Liver (tissue), 9 donors: ENCODE results near the gene DNAH8. TPM values are rescaled to one million over a fixed set of nuclear protein-coding genes. Genes with fewer than 3 reads are reported as not detected.

Experiments
- DNase-seq: peaks from one replicate; pipeline ENCODE4 v3.0.0-alpha.2; 2017; ENCODE audit warnings: low spot score
- H3K27ac ChIP-seq, 2 donors: one replicate each; pipeline ENCODE4 v1.7.0; 2013; ENCODE audit warnings: inconsistent platforms in 2 of 2, low read length in 2 of 2, control low read depth in 1 of 2, low read depth in 1 of 2, mild to moderate bottlenecking in 1 of 2
- H3K27me3 ChIP-seq, 4 donors: one replicate each; pipeline versions ENCODE4 v1.6.1 to v1.7.0; 2013; ENCODE audit warnings: low read length in 3 of 4, inconsistent platforms in 1 of 4, mild to moderate bottlenecking in 1 of 4, moderate library complexity in 1 of 4; ENCODE audit not compliant: control insufficient read depth in 4 of 4, insufficient read depth in 4 of 4
- H3K36me3 ChIP-seq, 4 donors: one replicate each; pipeline versions ENCODE4 v1.6.1 to v1.7.0; 2013; ENCODE audit warnings: low read length in 3 of 4, mild to moderate bottlenecking in 3 of 4, low read depth in 1 of 4, moderate library complexity in 1 of 4; ENCODE audit not compliant: control insufficient read depth in 4 of 4, insufficient read depth in 3 of 4
- H3K4me1 ChIP-seq, 4 donors: one replicate each; pipeline versions ENCODE4 v1.6.1 to v1.7.0; 2013; ENCODE audit warnings: low read length in 3 of 4, mild to moderate bottlenecking in 3 of 4, moderate library complexity in 1 of 4; ENCODE audit not compliant: control insufficient read depth in 4 of 4, insufficient read depth in 4 of 4
- H3K4me3 ChIP-seq, 3 donors: one replicate each; pipeline versions ENCODE4 v1.6.1 to v1.7.0; 2013; ENCODE audit warnings: low read length in 3 of 3, control low read depth in 1 of 3, low read depth in 1 of 3, mild to moderate bottlenecking in 1 of 3
- H3K9ac ChIP-seq, 2 donors: one replicate each; pipeline ENCODE4 v1.7.0; 2013; ENCODE audit warnings: low read length in 2 of 2, mild to moderate bottlenecking in 2 of 2, moderate library complexity in 2 of 2, control low read depth in 1 of 2, low read depth in 1 of 2
- H3K9me3 ChIP-seq, 4 donors: one replicate each; pipeline versions ENCODE4 v1.6.1 to v1.7.0; 2013; ENCODE audit warnings: low read length in 3 of 4; ENCODE audit not compliant: control insufficient read depth in 4 of 4
- EGR1 ChIP-seq, 2 donors: IDR thresholded peaks; 2 replicates each; pipeline ENCODE4 v1.6.1; 2016 to 2018; ENCODE audit warnings: antibody characterized with exemption in 2 of 2, low read depth in 2 of 2
- FOXA1 ChIP-seq: IDR thresholded peaks from 2 replicates; pipeline ENCODE4 v1.6.1; 2016; ENCODE audit warnings: antibody characterized with exemption
- FOXA2 ChIP-seq: IDR thresholded peaks from 2 replicates; pipeline ENCODE4 v1.6.1; 2016; ENCODE audit warnings: antibody characterized with exemption
- HNF4A ChIP-seq, 2 donors: conservative IDR thresholded peaks; 2 replicates each; pipeline ENCODE4 v1.6.1; 2016; ENCODE audit warnings: antibody characterized with exemption in 2 of 2, mild to moderate bottlenecking in 2 of 2
- HNF4G ChIP-seq: IDR thresholded peaks from 2 replicates; pipeline ENCODE4 v1.6.1; 2016; ENCODE audit warnings: antibody characterized with exemption
- JUND ChIP-seq, 2 donors: IDR thresholded peaks; 2 replicates each; pipeline ENCODE4 v1.6.1; 2016; ENCODE audit warnings: antibody characterized with exemption in 2 of 2
- NR2F2 ChIP-seq: IDR thresholded peaks from 2 replicates; pipeline ENCODE4 v1.6.1; 2016; ENCODE audit warnings: antibody characterized with exemption
- RAD21 ChIP-seq, 2 donors: IDR thresholded peaks; 2 replicates each; pipeline ENCODE4 v1.6.1; 2016; ENCODE audit warnings: antibody characterized with exemption in 2 of 2, mild to moderate bottlenecking in 2 of 2
- RXRA ChIP-seq, 2 donors: IDR thresholded peaks; 2 replicates each; pipeline ENCODE4 v1.6.1; 2017 to 2018; ENCODE audit warnings: antibody characterized with exemption in 2 of 2, mild to moderate bottlenecking in 1 of 2
- TAF1 ChIP-seq: conservative IDR thresholded peaks from 2 replicates; pipeline ENCODE4 v1.6.1; 2016; ENCODE audit warnings: antibody characterized with exemption, mild to moderate bottlenecking
- YY1 ChIP-seq: IDR thresholded peaks from 2 replicates; pipeline ENCODE4 v1.6.1; 2016; ENCODE audit warnings: antibody characterized with exemption, mild to moderate bottlenecking
- WGBS: extraction: QIAGEN DNeasy Blood & Tissue Kit; methylation state at CpG from one replicate; pipeline ENCODE4 v1.1.7; 2013; 5-methylcytosine and 5-hydroxymethylcytosine counted together
- polyA plus RNA-seq, 2 donors: library from polyadenylated mRNA; stranded (reverse) in 1 of 2; unstranded in 1 of 2; fragments of 200-250 nt in 1 of 2; fragments of >200 nt in 1 of 2; fragmentation: Nextera tagmentation in 1 of 2; extraction: Ambion mirVana in 1 of 2; gene quantifications; one replicate each; pipeline versions ENCODE4 v1.2.1 to v1.2.3, GENCODE V29; 2013 to 2015
- total RNA-seq, 2 donors: library from RNA; depleted of rRNA; stranded (reverse); fragments of >200 nt; gene quantifications; one replicate each; pipeline ENCODE4 v1.2.3, GENCODE V29; 2014
- TF ChIP-seq, protein P1 (sequence below): IDR thresholded peaks from 2 replicates; pipeline ENCODE4 v1.6.1; 2016; ENCODE audit warnings: antibody characterized with exemption
- TF ChIP-seq, protein P2 (sequence below): IDR thresholded peaks from 2 replicates; pipeline ENCODE4 v1.6.1; 2016; ENCODE audit warnings: antibody characterized with exemption, mild to moderate bottlenecking
- TF ChIP-seq, protein P3 (sequence below): IDR thresholded peaks from 2 replicates; pipeline ENCODE4 v1.6.1; 2016; ENCODE audit warnings: antibody characterized with exemption
- TF ChIP-seq, protein P4 (sequence below): IDR thresholded peaks from 2 replicates; pipeline ENCODE4 v1.6.1; 2016; ENCODE audit warnings: antibody characterized with exemption
- TF ChIP-seq, protein P5 (sequence below): fragments of 150-350 bp; IDR thresholded peaks from 2 replicates; pipeline ENCODE4 v1.5.1; 2017; ENCODE audit warnings: improper control_type of control experiment, low read depth, low read length; ENCODE audit not compliant: missing input control
- donor health status: healthy.
- donor health status: healthy.
- donor health status: healthy.
- donor health status: healthy.
- donor health status: healthy.

The DNAH8 gene
- total and polyA plus RNA-seq, 4 donors: under 0.01 to 0.05 TPM; not detected in 2

DNA sequence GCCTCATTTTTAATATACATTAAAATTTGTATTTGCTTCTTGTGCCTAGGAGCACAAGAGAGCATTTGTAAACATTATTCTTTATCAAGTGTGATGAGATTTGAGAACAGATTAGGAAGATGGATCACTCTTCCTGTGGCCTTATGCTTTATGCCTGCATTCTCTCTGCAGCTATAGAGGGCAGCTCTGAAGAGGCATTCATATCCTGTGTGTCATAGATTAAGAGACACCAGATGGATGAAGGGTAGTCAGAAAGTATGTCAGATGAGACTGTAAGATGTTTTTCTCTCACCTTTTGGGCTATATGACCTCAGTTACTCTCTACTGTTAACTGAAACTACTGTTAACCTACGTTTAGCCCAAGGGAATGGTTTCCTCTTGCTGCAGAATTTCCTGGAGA is 61.4 kb downstream of the DNAH8 start:
- no peak overlapping the region for H3K27ac ChIP-seq
- TF ChIP-seq EGR1 (IDR thresholded peaks at IDR 0.05; ENCODE audit: low read depth in 2 of 2) (no peak), YY1 (no peak), TAF1 (no peak), NR2F2 (no peak), RXRA (IDR thresholded peaks at IDR 0.05) (no peak), FOXA2 (no peak), JUND (IDR thresholded peaks at IDR 0.05) (no peak), HNF4A (conservative IDR thresholded peaks at IDR 0.05) (no peak), HNF4G (no peak)
- TF ChIP-seq, protein P1, sequence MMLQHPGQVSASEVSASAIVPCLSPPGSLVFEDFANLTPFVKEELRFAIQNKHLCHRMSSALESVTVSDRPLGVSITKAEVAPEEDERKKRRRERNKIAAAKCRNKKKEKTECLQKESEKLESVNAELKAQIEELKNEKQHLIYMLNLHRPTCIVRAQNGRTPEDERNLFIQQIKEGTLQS: no peak
- TF ChIP-seq, protein P2, sequence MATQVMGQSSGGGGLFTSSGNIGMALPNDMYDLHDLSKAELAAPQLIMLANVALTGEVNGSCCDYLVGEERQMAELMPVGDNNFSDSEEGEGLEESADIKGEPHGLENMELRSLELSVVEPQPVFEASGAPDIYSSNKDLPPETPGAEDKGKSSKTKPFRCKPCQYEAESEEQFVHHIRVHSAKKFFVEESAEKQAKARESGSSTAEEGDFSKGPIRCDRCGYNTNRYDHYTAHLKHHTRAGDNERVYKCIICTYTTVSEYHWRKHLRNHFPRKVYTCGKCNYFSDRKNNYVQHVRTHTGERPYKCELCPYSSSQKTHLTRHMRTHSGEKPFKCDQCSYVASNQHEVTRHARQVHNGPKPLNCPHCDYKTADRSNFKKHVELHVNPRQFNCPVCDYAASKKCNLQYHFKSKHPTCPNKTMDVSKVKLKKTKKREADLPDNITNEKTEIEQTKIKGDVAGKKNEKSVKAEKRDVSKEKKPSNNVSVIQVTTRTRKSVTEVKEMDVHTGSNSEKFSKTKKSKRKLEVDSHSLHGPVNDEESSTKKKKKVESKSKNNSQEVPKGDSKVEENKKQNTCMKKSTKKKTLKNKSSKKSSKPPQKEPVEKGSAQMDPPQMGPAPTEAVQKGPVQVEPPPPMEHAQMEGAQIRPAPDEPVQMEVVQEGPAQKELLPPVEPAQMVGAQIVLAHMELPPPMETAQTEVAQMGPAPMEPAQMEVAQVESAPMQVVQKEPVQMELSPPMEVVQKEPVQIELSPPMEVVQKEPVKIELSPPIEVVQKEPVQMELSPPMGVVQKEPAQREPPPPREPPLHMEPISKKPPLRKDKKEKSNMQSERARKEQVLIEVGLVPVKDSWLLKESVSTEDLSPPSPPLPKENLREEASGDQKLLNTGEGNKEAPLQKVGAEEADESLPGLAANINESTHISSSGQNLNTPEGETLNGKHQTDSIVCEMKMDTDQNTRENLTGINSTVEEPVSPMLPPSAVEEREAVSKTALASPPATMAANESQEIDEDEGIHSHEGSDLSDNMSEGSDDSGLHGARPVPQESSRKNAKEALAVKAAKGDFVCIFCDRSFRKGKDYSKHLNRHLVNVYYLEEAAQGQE: no peak
- TF ChIP-seq, protein P3, sequence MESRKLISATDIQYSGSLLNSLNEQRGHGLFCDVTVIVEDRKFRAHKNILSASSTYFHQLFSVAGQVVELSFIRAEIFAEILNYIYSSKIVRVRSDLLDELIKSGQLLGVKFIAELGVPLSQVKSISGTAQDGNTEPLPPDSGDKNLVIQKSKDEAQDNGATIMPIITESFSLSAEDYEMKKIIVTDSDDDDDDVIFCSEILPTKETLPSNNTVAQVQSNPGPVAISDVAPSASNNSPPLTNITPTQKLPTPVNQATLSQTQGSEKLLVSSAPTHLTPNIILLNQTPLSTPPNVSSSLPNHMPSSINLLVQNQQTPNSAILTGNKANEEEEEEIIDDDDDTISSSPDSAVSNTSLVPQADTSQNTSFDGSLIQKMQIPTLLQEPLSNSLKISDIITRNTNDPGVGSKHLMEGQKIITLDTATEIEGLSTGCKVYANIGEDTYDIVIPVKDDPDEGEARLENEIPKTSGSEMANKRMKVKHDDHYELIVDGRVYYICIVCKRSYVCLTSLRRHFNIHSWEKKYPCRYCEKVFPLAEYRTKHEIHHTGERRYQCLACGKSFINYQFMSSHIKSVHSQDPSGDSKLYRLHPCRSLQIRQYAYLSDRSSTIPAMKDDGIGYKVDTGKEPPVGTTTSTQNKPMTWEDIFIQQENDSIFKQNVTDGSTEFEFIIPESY: no peak
- TF ChIP-seq, protein P4, sequence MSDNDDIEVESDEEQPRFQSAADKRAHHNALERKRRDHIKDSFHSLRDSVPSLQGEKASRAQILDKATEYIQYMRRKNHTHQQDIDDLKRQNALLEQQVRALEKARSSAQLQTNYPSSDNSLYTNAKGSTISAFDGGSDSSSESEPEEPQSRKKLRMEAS: no peak
- no peak overlapping the region for H3K4me3 ChIP-seq
- H3K9ac ChIP-seq: no peak overlapping the region
- DNase-seq: no peak
- no peaks in the 10 kb centered on the region for H3K9me3 ChIP-seq
- peaks cover 0 to 3% (median 0%) of the 10 kb centered on the region in 4 donors for H3K27me3 ChIP-seq
- no peaks in the 10 kb centered on the region for H3K36me3 ChIP-seq
- no peaks in the 10 kb centered on the region for H3K4me1 ChIP-seq
- WGBS: 68% methylated on average over 1 of the region's 1 CpG

DNA sequence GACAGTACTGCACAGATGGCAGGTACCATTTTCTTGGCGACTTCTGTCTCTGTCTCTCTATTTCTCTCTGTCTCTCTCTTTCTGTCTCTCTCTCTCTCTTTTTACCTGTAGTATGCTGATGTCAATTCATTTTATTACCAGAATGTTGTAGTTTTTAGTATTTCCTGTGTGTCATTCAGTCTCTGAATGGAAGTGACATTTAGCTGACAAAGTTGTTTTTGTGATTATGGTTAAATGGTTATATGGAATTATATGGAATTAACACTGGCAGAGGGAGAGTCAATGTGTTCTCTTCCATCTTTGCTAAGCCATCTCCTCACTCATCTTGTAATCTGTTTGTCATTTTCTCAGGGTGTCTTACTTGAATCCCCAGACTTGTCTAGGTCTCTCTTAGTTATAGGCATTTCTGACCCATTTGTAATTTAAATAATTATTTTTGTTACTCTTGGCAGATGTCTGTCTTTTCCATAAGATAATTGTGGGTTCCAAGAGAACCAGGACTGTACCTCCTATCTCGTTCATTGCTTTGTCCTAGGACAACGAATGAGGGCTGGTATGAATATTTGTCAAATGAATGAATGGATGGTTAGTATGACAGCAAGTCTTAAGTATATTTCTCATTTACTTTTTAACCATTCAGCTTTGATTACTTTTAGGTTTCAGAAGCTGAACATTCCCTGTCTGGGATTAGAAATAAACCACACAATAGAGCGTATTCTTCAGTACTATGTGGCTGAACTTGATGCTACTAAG is 64.4 kb downstream of the DNAH8 start:
- Histone ChIP-seq H3K4me3 (no peak overlapping the region), H3K27ac (no peak overlapping the region), H3K4me1 (no peaks in the 10 kb centered on the region), H3K9ac (no peak overlapping the region), H3K36me3 (no peaks in the 10 kb centered on the region), H3K27me3 (peaks cover 0 to 3% (median 0%) of the 10 kb centered on the region in 4 donors), H3K9me3 (no peaks in the 10 kb centered on the region)
- TF ChIP-seq FOXA1: no peak
- TF ChIP-seq HNF4A (conservative IDR thresholded peaks at IDR 0.05): no peak
- TF ChIP-seq, protein P1: no peak
- no peak for TF ChIP-seq YY1
- TF ChIP-seq NR2F2: no peak
- no peak for TF ChIP-seq RAD21 (IDR thresholded peaks at IDR 0.05)
- TF ChIP-seq RXRA (IDR thresholded peaks at IDR 0.05): no peak
- no peak for TF ChIP-seq EGR1 (IDR thresholded peaks at IDR 0.05; ENCODE audit: low read depth in 2 of 2)
- TF ChIP-seq JUND (IDR thresholded peaks at IDR 0.05): no peak
- TF ChIP-seq, protein P4: no peak
- TF ChIP-seq, protein P3: no peak
- TF ChIP-seq HNF4G: no peak
- TF ChIP-seq, protein P5, sequence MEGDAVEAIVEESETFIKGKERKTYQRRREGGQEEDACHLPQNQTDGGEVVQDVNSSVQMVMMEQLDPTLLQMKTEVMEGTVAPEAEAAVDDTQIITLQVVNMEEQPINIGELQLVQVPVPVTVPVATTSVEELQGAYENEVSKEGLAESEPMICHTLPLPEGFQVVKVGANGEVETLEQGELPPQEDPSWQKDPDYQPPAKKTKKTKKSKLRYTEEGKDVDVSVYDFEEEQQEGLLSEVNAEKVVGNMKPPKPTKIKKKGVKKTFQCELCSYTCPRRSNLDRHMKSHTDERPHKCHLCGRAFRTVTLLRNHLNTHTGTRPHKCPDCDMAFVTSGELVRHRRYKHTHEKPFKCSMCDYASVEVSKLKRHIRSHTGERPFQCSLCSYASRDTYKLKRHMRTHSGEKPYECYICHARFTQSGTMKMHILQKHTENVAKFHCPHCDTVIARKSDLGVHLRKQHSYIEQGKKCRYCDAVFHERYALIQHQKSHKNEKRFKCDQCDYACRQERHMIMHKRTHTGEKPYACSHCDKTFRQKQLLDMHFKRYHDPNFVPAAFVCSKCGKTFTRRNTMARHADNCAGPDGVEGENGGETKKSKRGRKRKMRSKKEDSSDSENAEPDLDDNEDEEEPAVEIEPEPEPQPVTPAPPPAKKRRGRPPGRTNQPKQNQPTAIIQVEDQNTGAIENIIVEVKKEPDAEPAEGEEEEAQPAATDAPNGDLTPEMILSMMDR: no peak
- no peak for TF ChIP-seq TAF1
- DNase-seq: no peak
- WGBS: 88% methylated on average over 4 of the region's 4 CpGs
